ENCODE results near the gene ENOX1.

Gene ENOX1

DNA sequence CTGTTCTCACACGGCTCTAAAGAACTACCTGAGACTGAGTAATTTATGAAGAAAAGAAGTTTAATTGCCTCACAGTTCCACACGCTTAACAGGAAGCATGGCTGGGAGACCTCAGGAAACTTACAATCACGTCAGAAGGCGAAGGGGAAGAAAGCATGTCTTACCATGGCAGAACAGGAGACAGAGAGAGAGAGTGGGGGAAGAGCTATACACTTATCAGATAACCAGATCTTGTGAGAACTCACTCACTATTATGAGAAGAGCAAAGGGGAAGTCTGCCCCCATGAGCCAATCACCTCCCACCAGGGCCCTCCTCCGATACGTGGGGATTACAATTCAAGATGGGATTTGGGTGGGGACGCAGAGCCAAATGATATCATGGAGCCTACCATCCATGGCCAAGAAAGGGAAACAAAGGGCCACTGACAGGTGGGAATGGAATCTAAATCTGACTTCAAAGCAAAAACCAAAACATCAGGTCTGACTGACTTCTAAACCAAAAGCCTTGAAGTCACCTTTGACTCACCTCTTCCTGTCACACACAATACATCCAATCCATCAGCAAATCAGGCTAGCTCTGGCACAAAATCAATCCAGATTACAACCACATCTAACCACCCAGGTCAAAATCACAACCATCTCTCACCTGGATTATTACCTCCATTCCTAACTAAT is 189.7 kb downstream of the ENOX1 start:
- no peak for DNase-seq (ENCODE audit: low read depth)
- TF ChIP-seq, protein P1, sequence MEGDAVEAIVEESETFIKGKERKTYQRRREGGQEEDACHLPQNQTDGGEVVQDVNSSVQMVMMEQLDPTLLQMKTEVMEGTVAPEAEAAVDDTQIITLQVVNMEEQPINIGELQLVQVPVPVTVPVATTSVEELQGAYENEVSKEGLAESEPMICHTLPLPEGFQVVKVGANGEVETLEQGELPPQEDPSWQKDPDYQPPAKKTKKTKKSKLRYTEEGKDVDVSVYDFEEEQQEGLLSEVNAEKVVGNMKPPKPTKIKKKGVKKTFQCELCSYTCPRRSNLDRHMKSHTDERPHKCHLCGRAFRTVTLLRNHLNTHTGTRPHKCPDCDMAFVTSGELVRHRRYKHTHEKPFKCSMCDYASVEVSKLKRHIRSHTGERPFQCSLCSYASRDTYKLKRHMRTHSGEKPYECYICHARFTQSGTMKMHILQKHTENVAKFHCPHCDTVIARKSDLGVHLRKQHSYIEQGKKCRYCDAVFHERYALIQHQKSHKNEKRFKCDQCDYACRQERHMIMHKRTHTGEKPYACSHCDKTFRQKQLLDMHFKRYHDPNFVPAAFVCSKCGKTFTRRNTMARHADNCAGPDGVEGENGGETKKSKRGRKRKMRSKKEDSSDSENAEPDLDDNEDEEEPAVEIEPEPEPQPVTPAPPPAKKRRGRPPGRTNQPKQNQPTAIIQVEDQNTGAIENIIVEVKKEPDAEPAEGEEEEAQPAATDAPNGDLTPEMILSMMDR (conservative IDR thresholded peaks at IDR 0.05; ENCODE audit: control insufficient read depth, insufficient read depth, low read depth, low read length): no peak
- no peak overlapping the region for H3K4me3 ChIP-seq (ENCODE audit: control insufficient read depth, low read depth, low read length)

DNA sequence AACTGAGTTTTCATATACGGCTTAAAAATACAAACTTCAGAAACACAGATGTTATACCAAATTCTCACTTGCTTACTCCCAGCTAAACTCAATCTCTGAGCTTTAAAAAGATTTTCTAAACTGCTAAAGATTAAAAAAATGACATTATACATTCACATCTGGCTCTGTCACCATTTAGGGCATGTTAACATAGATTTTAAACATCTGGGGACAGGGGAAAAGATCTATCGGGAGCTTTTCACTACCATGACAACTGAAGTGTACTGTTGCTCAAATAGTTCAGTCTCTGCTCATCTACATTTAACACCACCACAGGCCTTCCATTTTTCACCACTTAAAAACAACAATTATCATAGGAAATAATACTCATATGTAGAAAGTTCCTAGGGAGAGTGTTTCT is 190.8 kb downstream of the ENOX1 start:
- TF ChIP-seq, protein P1 (conservative IDR thresholded peaks at IDR 0.05; ENCODE audit: control insufficient read depth, insufficient read depth, low read depth, low read length): no peak
- no peak overlapping the region for H3K4me3 ChIP-seq (ENCODE audit: control insufficient read depth, low read depth, low read length)
- DNase-seq (ENCODE audit: low read depth): no peak

DNA sequence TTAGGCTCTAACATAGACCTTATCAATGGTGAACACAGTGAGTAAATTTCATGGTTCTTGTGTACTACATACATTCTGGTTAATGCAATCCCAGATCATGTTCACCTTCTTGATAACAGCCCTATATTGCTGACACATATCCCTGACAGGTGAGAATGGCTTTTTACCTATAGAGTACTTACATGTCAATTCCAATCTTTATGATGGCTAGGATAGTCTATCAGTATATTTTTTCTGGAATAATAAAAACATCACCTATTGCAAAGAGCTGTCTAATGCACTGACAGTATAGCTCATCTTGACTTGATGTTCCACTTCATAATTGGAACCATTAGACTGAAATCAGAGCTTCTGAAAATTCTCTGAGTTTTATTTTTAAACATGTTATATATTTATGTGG is 199.4 kb downstream of the ENOX1 start:
- DNase-seq (ENCODE audit: low read depth): no peak
- TF ChIP-seq, protein P1 (conservative IDR thresholded peaks at IDR 0.05; ENCODE audit: control insufficient read depth, insufficient read depth, low read depth, low read length): no peak
- no peak overlapping the region for H3K4me3 ChIP-seq (ENCODE audit: control insufficient read depth, low read depth, low read length)

DNA sequence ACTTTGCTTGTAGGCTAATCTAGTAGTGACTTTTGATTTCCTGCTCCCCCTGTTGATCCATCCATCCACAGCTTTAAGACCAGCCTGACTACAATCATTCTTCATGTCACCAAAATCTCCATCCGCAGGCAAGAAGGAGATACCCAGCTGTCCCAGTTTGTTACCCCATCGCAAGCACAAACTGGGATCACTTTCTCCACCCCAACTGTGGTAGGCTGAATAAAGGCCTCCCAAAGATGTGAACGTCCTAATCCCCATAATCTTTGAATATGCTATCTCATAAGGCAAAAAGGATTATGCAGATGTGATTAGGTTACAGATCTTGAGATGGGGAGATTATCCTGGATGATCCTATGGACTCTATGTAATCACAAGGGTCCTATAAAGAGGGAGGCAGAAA is 202.0 kb downstream of the ENOX1 start:
- TF ChIP-seq, protein P1 (conservative IDR thresholded peaks at IDR 0.05; ENCODE audit: control insufficient read depth, insufficient read depth, low read depth, low read length): no peak
- H3K4me3 ChIP-seq (ENCODE audit: control insufficient read depth, low read depth, low read length): no peak overlapping the region
- DNase-seq (ENCODE audit: low read depth): no peak

DNA sequence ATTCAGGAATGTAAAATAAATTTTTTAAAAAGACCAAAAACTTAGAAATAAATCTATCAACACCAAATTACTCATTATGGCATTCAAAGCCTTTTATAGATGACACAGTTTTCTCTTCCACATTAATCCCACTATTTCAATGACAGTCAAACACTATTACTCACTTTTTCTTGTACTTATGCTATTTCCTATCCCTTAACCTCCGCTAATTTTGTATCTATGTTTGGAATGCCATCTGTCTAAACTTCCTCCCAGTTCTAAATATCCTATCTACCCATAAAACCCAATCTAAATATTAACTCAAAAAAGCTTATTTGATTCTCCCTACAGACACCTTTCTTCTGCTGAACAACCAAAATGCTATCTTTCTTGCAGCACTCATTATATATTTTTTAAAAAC is 203.5 kb downstream of the ENOX1 start:
- H3K4me3 ChIP-seq (ENCODE audit: control insufficient read depth, low read depth, low read length): no peak overlapping the region
- TF ChIP-seq, protein P1 (conservative IDR thresholded peaks at IDR 0.05; ENCODE audit: control insufficient read depth, insufficient read depth, low read depth, low read length): no peak
- peak; percentile 3 for DNase-seq (ENCODE audit: low read depth)

DNA sequence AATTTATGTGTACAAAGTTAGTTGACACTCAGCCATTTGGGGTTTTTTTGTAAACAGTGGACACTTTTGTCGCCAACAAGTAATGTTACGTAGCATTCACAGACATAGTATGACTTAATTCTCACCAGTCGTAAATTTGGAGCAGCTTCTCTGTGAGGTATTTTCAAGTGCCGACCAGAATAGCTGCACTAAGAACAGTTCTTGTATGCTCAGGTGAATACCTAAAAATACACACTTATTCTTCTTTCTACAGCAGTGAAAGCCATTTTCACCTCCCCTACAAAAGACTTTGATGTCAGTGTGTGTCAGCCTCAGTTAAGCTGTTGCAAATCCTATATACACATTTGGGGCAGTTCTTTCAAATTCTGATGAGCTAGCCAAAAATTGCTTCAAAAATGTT is 206.5 kb downstream of the ENOX1 start:
- no peak for DNase-seq (ENCODE audit: low read depth)
- no peak overlapping the region for H3K4me3 ChIP-seq (ENCODE audit: control insufficient read depth, low read depth, low read length)
- TF ChIP-seq, protein P1 (conservative IDR thresholded peaks at IDR 0.05; ENCODE audit: control insufficient read depth, insufficient read depth, low read depth, low read length): no peak

DNA sequence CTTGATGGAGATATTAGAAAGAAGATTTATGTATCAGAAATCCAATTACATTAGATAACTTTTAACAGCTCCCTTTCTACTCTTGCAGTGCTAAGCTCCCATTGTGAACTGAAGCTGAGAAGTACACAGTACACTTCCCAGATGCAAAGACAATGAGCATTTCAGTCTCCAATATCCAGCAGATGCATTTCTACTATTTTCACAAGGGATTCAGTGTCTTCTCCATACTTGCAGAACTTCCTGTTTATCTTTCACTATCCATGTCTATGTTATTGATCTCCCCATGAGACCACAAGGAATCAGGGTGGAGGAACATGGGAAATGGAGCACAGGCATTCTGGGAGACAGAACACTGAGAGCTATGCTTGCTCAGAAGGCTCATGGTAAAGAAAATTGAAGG is 207.5 kb downstream of the ENOX1 start:
- no peak for DNase-seq (ENCODE audit: low read depth)
- no peak overlapping the region for H3K4me3 ChIP-seq (ENCODE audit: control insufficient read depth, low read depth, low read length)
- TF ChIP-seq, protein P1 (conservative IDR thresholded peaks at IDR 0.05; ENCODE audit: control insufficient read depth, insufficient read depth, low read depth, low read length): no peak

Data from fibroblast of mammary gland (primary cell).